Esophagus muscularis mucosa (tissue), 4 donors: ENCODE data around the gene FRMD4A.

Experiments used
- CTCF ChIP-seq, 3 experiments: fragments of 200-600 bp in 2 of 3; fragments of 450-650 bp in 1 of 3; sonication (generic) in 2 of 3; IDR thresholded peaks; one replicate each; pipeline ENCODE4 v1.5.1; 2017 to 2019; ENCODE audit warnings: antibody characterized with exemption in 3 of 3, mild to moderate bottlenecking in 2 of 3, moderate library complexity in 1 of 3
- EP300 ChIP-seq: sonication (generic); formaldehyde crosslinking; IDR thresholded peaks from one replicate; pipeline ENCODE4 v1.6.1; 2017; ENCODE audit warnings: antibody characterized with exemption
- POLR2A ChIP-seq: fragments of 450-650 bp; IDR thresholded peaks from one replicate; pipeline ENCODE4 v1.6.1; 2017; ENCODE audit warnings: antibody characterized with exemption, moderate library complexity, mild to moderate bottlenecking, low read depth

- no peak for TF ChIP-seq CTCF (IDR thresholded peaks at IDR 0.05)
- TF ChIP-seq POLR2A = no peak
- TF ChIP-seq EP300 = no peak
These were observed 533.6 kb downstream of the FRMD4A start for GRCh38 chr10:13797164-13797563.
